Measurements from ENCODE around the gene KRTAP15-1. TPM values are rescaled to one million over a fixed set of nuclear protein-coding genes. Genes with fewer than 3 reads are reported as not detected.
A peak's percentile ranks its signal among the peaks of the same experiment; 100 is the strongest.

The KRTAP15-1 gene
- polyA plus RNA-seq, 2 of the 4 experiments (the other 2 are of a cell fraction) = not detected

- ATAC-seq = no peak
- H3K4me2 ChIP-seq = no peak within 1 kb of the TSS
- 0% methylated on average over 6 of the region's 9 CpGs for WGBS (ENCODE audit: missing lambda C conversion rate)
- FAIRE-seq = no peak
- CTCF ChIA-PET = no interaction called here
- POLR2A ChIA-PET = no interaction called here
- no peak for TF ChIP-seq E2F6 (IDR thresholded peaks at IDR 0.05; ENCODE audit: borderline replicate concordance, low read depth)
- no peak for TF ChIP-seq KDM5A (IDR thresholded peaks at IDR 0.05)
- TF ChIP-seq JUN (IDR thresholded peaks at IDR 0.05) = no peak
- TF ChIP-seq FOSB (CRISPR knock-in tag; IDR thresholded peaks at IDR 0.05) = no peak
- no peak for TF ChIP-seq CBX8 (IDR thresholded peaks at IDR 0.05)
- no peak for TF ChIP-seq ZFP36 (IDR thresholded peaks at IDR 0.05; ENCODE audit: borderline replicate concordance, partially characterized antibody)
- no peak for TF ChIP-seq EHMT2 (IDR thresholded peaks at IDR 0.05; ENCODE audit: low read depth)
- TF ChIP-seq HEYL (CRISPR knock-in tag; IDR thresholded peaks at IDR 0.05) = no peak
- TF ChIP-seq CHD2 (IDR thresholded peaks at IDR 0.05; ENCODE audit: low read length, partially characterized antibody) = no peak
- TF ChIP-seq MYC (IDR thresholded peaks at IDR 0.05; ENCODE audit: borderline replicate concordance, low read length) = no peak
- TF ChIP-seq CEBPB (IDR thresholded peaks at IDR 0.05) = no peak
- no peak for TF ChIP-seq BCL3 (IDR thresholded peaks at IDR 0.05)
- TF ChIP-seq NFE2L2 (conservative IDR thresholded peaks at IDR 0.05; ENCODE audit: low read length) = no peak
- TF ChIP-seq PBX3 (IDR thresholded peaks at IDR 0.05) = no peak
- no peak for DNase-seq (ENCODE audit: low read depth in 1 of 2, low spot score in 1 of 2)
- H3K27ac ChIP-seq = no peak within 1 kb of the TSS
- no peak within 1 kb of the TSS for H3K4me3 ChIP-seq
- no peaks in the 10 kb centered on the region for H3K4me1 ChIP-seq
- no peaks in the 10 kb centered on the region for H3K9me3 ChIP-seq
Observed at GRCh38 chr21:30430170-30430655, 9.9 kb upstream of the KRTAP15-1 start, which contains the start of gene KRTAP13-4. Gene KRTAP13-4 (plus strand): TSS chr21:30430220. CDS start chr21:30430276, 56 bp downstream.

GRCh38 chr21:30434033-30434631, 5.9 kb upstream of the KRTAP15-1 start:
- Histone ChIP-seq H3K4me1 (no peaks in the 10 kb centered on the region), H3K4me3 (no peak overlapping the region), H3K4me2 (no peak overlapping the region), H3K9me3 (no peaks in the 10 kb centered on the region), H3K27ac (no peak overlapping the region)
- FAIRE-seq (no peak), DNase-seq (ENCODE audit: low read depth in 1 of 2, low spot score in 1 of 2) (peak in 1 of 2 experiments; percentile 32), ATAC-seq (peak in 1 of 2 experiments; percentile 44; a peak in 1 of 6 replicates)
- TF ChIP-seq ZSCAN20 (CRISPR knock-in tag; IDR thresholded peaks at IDR 0.05) (no peak), BCL3 (IDR thresholded peaks at IDR 0.05) (no peak), RNF2 (IDR thresholded peaks at IDR 0.05; ENCODE audit: borderline replicate concordance, low read depth) (no peak), JUNB (IDR thresholded peaks at IDR 0.05) (no peak), KDM1A (IDR thresholded peaks at IDR 0.05; ENCODE audit: low read depth) (no peak), MAFK (IDR thresholded peaks at IDR 0.05; ENCODE audit: partially characterized antibody) (no peak), ATOH8 (CRISPR knock-in tag; IDR thresholded peaks at IDR 0.05; ENCODE audit: low read depth) (no peak), ESRRA (IDR thresholded peaks at IDR 0.05; ENCODE audit: borderline replicate concordance, low read length) (no peak), CEBPB (IDR thresholded peaks at IDR 0.05) (no peak), E2F6 (IDR thresholded peaks at IDR 0.05; ENCODE audit: borderline replicate concordance, low read depth) (no peak), ZC3H11A (IDR thresholded peaks at IDR 0.05) (no peak), POLR2A (IDR thresholded peaks at IDR 0.05; ENCODE audit: low read length) (no peak), NFE2L2 (conservative IDR thresholded peaks at IDR 0.05; ENCODE audit: low read length) (no peak), USF2 (IDR thresholded peaks at IDR 0.05) (no peak), SREBF2 (IDR thresholded peaks at IDR 0.05) (no peak), RFX5 (IDR thresholded peaks at IDR 0.05) (no peak), FOSB (CRISPR knock-in tag; IDR thresholded peaks at IDR 0.05) (no peak), RCOR1 (IDR thresholded peaks at IDR 0.05; ENCODE audit: low read depth, low read length) (no peak), ZFP36 (IDR thresholded peaks at IDR 0.05; ENCODE audit: borderline replicate concordance, partially characterized antibody) (no peak), JUN (IDR thresholded peaks at IDR 0.05) (no peak)
- POLR2A ChIA-PET = no interaction called here
- CTCF ChIA-PET = interaction anchor here (0.8 to 1.1 kb wide), 2 partner anchors 15 to 16 kb away, joined by 3 to 4 read pairs; no protein-coding TSS in a partner anchor
- 9% methylated on average over 10 of the region's 10 CpGs for WGBS (ENCODE audit: missing lambda C conversion rate)

Data from A549 (cell line).